WI38 (cell line): ENCODE results near the gene NXPE3.
"Not testable (repeated sequence)": the region's sequence is repeated elsewhere in the genome, so short reads cannot be mapped to it uniquely, and the experiment has no call there.

Experiments used
- H3K4me3 ChIP-seq: 2 replicates; pipeline ENCODE4 v1.5.1; 2011; ENCODE audit warnings: low read depth, mild to moderate bottlenecking, control low read depth, low read length
- TF ChIP-seq, protein P1 (sequence below): IDR thresholded peaks from 2 replicates; pipeline ENCODE4 v1.5.1; 2012; ENCODE audit warnings: low read depth, mild to moderate bottlenecking, control low read depth, low read length

NXPE3 gene

GRCh38 chr3:101857301-101857741 lies 78.3 kb downstream of the NXPE3 start:
- no peak overlapping the region for H3K4me3 ChIP-seq
- TF ChIP-seq, protein P1, sequence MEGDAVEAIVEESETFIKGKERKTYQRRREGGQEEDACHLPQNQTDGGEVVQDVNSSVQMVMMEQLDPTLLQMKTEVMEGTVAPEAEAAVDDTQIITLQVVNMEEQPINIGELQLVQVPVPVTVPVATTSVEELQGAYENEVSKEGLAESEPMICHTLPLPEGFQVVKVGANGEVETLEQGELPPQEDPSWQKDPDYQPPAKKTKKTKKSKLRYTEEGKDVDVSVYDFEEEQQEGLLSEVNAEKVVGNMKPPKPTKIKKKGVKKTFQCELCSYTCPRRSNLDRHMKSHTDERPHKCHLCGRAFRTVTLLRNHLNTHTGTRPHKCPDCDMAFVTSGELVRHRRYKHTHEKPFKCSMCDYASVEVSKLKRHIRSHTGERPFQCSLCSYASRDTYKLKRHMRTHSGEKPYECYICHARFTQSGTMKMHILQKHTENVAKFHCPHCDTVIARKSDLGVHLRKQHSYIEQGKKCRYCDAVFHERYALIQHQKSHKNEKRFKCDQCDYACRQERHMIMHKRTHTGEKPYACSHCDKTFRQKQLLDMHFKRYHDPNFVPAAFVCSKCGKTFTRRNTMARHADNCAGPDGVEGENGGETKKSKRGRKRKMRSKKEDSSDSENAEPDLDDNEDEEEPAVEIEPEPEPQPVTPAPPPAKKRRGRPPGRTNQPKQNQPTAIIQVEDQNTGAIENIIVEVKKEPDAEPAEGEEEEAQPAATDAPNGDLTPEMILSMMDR: no peak

GRCh38 chr3:101858464-101859030 lies 79.5 kb downstream of the NXPE3 start:
- TF ChIP-seq, protein P1: no peak
- no peak overlapping the region for H3K4me3 ChIP-seq

DNA sequence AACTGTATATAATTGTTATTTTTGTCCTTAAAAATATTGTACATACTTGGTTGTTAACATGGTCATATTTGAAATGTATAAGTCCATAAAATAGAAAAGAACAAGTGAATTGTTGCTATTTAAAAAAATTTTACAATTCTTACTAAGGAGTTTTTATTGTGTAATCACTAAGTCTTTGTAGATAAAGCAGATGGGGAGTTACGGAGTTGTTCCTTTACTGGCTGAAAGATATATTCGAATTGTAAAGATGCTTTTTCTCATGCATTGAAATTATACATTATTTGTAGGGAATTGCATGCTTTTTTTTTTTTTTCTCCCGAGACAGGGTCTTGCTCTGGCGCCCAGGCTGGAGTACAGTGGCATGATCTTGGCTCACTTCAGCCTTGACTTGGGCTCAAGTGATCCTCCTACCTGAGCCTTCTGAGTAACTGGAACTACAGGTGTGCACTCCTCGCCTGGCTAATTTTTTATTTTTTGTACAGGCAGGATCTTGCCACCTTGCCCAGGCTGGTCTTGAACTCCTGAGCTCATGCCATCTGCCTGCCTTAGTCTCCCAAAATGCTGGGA lies 81.0 kb downstream of the NXPE3 start:
- H3K4me3 ChIP-seq: no peak overlapping the region

GRCh38 chr3:101861212-101861788 lies 82.3 kb downstream of the NXPE3 start:
- H3K4me3 ChIP-seq: no peak overlapping the region
- TF ChIP-seq, protein P1: no peak

More for the DNA sequence above, 81.0 kb downstream of the NXPE3 start:
- TF ChIP-seq, protein P1: no peak

- TF ChIP-seq, protein P1: no peak
- H3K4me3 ChIP-seq: no peak overlapping the region
Observed at GRCh38 chr3:101861789-101862415, 82.9 kb downstream of the NXPE3 start.

GRCh38 chr3:101862416-101863165 lies 83.6 kb downstream of the NXPE3 start:
- no peak overlapping the region for H3K4me3 ChIP-seq
- TF ChIP-seq, protein P1: no peak

DNA sequence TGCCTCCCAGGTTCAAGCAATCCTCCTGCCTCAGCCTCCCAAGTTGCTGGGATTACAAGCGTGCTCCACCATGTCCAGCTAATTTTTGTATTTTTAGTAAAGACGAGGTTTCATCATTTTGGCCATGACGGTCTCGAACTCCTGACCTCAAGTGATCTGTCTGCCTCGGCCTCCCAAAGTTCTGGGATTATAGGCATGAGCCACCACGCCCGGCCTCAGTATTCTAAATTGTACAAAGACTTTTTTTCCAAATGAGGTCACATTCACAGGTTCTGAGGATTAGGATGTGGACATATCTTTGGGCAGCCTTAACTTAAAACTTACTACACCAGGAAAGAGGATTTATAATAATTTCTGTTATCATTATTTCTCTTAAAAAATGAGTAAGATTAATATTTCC lies 85.9 kb downstream of the NXPE3 start:
- H3K4me3 ChIP-seq: not testable (repeated sequence)
